GM19463 (cell line): ENCODE measurements around the gene CBL.

Experiments used
- ATAC-seq: cut with Tn5 transposase; IDR thresholded peaks from one replicate; pipeline ENCODE4 v1.9.1; 2021; ENCODE audit warnings: mild to moderate bottlenecking, moderate library complexity; ENCODE audit not compliant: unreplicated experiment

The CBL gene

DNA sequence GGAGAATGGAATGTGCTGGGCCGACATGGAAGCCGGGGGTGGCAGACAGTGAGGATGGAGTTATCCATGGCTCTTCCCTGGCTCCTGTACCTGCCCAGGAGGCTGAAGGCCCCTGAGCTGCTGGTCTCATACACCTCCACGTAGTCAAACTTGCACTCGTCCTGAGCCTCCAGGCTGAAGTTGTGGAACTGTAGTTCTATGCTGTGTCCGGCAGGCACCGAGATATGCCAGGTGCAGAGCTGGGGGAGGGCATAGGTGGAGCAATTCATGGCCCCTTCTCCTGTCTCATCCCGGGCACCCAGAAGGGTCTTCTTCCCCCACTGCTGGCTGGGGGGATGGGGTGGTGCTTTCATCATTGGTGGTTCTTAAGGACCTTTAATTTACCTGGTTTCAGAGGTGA lies 137.6 kb downstream of the CBL start:
- ATAC-seq: no peak

GRCh38 chr11:119344291-119345010 lies 138.3 kb downstream of the CBL start:
- no peak for ATAC-seq

GRCh38 chr11:119345685-119346084 lies 139.5 kb downstream of the CBL start:
- no peak for ATAC-seq

DNA sequence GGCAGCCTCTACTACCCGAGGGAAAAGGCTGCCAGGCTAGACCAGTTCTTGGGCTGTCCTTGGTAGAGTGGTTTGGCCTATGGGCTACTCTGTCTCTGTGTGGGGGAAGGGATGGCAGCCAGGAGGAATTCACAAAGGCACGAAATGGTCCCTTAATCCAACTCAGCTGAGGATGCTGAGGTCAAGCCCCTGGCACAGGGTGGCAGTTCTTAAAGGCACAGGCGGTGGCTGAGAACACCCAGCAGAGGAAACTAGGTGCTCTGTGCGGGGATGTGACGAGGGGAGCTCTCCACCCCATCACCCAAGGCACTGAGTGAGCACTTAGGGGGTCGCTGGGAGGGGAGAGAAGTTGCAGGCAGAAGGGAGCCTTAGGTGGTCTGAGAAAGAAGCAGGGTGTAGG lies 140.5 kb downstream of the CBL start, which contains the start of gene MFRP:
Gene MFRP (minus strand): TSS at position 101 of the 400 bp plus-strand sequence. CDS start 192 bp downstream, outside the sequence.
- no peak for ATAC-seq

GRCh38 chr11:119347242-119347641 lies 141.1 kb downstream of the CBL start:
- ATAC-seq: no peak

GRCh38 chr11:119347940-119348605 lies 141.9 kb downstream of the CBL start:
- no peak for ATAC-seq

DNA sequence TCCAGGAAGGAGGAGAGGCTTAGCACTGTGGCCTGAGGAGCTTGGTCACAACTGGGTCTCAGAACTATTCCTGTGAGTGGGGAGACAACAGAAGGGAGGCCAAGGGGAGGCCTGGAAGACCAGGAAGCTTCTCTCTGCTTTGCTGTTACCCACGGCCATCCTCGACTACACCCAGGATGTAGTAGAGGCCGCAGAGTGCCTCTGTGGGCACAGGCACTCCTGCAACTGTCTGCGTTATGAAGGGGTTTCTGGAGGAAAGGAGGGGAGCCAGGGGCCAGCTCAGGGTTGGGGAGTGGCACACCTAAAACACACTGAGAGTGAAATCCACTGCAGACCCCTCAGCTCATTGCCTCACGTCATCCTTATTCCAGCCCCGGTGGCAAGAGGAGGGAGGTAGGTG lies 144.2 kb downstream of the CBL start:
- ATAC-seq: no peak

DNA sequence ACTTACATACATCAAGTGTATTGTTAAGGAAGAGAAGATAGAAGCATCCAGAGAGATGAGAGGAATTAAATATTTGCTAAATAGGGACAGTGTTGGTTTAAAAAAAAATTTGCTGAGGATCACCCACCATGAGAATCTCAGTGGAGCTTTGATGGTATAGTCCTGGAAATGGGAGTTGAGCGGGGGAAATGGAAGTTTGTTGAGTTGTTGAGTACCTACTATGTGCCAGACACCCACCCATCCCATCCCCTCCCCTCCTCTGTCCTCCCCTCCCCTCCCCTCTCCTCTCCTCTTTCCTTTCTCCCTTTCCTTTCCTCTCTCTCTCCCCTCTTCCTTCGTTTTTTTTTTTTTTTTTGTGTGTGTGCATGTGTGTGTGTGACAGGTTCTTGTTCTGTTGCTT lies 145.1 kb downstream of the CBL start:
- no peak for ATAC-seq

- no peak for ATAC-seq
These were observed 146.7 kb downstream of the CBL start for GRCh38 chr11:119352857-119353260.

- ATAC-seq: no peak
These were observed 149.1 kb downstream of the CBL start for GRCh38 chr11:119355091-119355843.

- ATAC-seq: peak; percentile 57
These were observed 150.4 kb downstream of the CBL start for GRCh38 chr11:119356349-119357031.

DNA sequence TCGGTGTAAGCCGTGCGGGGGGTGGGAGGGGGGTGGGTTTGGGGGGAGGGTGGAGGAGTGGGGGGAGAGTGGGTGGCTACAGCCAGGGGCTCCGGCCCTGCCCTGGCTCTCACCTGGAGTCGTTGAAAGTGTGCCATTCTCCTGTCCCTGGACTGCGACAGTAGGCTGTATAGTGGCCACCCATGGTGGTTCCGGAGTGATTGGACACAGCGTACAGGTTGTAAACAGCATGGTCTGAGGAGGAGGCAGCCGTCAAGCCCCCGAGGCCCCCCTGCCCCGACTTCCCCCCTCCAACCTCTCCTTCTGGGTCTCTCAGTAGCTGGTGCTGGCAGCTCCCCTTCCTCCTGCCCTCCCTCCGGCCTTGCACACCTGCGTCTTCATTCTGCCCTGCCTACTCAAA lies 150.9 kb downstream of the CBL start:
- no peak for ATAC-seq
